NCI-H2029 (cell line): ENCODE results near the gene ZKSCAN5.
A peak's percentile ranks its signal among the peaks of the same experiment; 100 is the strongest.
"Not testable (repeated sequence)": the region's sequence is repeated elsewhere in the genome, so short reads cannot be mapped to it uniquely, and the experiment has no call there.

Experiments
- DNase-seq: peaks from one replicate; lab custom pipeline; 2025; lab: John Stamatoyannopoulos, UW

The ZKSCAN5 gene

DNA sequence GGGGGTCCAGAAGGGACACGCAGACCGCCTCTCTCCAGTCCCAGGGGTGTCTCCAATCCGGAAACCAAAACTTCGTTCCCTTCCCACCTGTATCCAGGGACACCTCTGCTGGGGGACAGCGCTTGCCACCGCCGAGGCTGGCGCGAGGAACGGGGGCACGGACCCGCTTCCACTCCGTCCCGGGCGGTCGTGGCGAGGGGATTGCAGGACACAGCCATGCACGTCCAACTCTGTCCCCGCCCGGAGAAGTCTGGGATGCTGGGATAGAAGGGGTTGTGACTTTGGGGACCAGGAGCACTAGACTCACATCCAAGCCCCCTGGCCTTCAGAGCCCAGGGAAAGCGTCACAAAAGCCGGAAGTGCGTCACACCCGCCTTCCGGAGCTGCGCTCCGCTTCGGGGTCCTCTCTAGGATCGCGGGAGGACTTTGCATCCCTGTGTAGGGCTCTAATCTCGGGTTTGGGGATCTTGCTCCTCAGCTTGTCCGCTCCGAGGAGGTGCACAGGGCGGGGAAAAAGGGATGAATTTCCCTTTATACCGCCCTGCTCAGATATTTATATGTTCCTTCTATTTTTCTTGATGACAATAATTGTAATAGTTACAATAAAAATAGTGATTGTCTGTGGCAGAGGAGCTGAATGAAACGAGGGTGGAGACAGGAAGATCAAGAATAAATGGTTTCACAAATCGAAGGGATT is 47.5 kb downstream of the ZKSCAN5 start, which contains the start of gene FAM200A:
FAM200A (minus strand) TSS at position 348 of the 697 bp plus-strand sequence. CDS start 3,707 bp downstream, outside the sequence.
- DNase-seq = peak; percentile 92

DNA sequence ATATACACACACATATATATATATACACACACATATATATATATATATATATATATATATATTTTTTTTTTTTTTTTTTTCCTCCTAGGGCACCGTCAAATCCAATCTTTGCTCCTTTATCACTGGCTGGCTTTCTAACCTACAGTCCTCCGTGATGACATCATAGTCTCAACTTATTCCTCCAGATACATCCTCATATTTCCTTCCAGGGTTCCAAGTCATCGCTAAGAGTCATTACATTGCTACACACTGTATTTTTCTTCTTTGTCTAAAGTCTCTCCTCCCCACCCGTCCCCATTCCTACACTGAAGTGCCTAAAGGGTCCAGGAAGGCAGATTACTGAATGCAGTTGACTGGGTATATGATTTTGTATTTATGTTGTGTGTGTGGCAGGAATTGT is 48.6 kb downstream of the ZKSCAN5 start:
- no peak for DNase-seq

DNA sequence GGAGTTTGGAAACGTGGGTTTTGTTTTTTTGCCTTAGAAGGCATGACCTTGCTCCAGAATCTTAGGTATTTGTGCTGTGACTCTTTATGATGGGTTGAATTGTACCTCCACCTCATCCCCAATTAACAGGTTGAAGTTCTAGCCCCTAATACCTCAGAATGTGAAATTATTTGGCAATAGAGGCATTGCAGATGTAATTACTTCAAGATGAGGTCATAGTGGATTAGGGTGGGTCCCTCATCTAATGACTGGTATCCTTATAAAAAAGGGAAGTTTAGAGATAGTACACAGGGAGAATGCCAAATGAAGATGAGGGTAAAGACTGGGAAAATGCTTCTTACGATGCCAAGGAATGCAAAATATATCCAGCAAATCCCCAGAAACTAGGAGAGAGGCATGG is 50.5 kb downstream of the ZKSCAN5 start:
- DNase-seq = no peak

DNA sequence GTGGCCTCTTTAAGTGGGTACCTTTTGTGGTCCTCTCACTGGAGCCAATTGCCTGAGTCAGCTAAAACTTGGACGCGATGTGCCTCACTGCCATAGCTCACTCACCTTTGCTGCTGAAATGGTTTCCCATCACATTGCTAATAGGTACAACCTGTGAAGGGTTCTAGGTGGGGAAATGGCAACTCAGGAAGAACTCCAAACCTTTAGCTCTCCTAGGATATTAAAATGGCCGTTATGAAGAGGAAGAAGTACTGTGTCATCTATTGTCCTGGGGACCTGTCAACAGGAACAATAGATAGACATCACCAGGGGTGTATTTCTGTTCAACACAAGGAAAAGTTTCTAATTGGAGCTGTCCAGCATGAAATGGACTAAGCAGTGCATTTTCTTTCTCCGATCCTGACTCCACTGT is 52.7 kb downstream of the ZKSCAN5 start:
- no peak for DNase-seq

DNA sequence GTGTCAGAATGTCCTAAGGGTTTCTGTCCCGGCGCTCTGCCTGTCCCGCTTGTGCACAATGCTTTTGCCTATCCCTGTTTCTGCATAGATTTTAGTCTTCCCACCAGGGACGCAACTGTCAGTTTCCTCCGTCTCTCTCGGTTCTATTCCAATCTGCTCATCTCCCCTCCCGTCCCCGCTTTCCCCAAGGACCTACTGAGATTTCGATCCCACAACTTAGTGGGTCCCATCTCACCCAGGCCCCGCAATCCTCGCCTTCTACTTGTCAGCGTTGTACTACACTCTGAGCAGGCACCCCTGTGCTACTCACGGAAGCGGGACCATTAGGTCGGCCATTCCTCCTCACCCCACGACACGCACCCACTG is 53.5 kb downstream of the ZKSCAN5 start:
- no peak for DNase-seq

DNA sequence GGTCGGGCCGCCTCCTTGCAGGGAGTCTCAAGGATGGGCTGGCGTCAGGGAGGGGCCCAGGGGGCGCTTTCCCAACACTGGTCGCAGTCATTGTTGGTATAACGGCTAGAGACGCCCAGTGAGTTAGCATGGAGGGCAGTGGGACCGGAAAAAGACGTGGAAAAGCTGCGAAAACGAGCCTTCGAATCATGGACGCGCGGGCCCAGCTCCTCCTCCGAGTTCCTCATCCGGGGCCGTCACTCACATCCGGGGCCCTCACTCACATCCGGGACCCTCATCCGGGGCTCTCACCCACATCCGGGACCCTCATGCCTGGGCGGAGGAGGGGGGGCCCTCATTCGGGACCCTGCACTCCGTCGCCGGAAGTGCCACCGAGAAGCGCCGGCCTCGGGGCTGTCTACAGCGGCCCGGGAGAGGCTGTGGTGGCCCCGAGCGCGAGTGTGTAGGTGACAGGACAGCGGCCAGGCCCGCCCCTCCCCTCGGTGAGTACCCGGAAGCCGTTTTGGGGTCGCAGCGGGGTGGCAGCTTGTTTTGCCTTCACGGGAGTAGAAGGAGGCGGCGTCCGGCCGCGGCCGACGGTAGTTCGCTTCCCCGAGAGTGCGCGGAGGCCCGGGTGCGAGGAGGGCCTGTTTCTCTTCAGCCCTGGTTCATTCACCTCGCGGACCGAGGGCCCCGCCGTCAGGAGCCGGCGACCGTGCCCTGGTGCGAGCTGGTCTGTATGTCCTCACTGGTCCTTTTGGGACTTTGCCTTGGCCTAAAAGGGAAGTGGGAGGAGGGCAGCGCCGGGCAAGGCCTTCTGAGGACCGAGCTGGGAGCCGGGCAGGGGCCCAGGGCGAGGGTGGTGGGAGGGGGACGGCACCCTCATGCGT is 54.1 kb downstream of the ZKSCAN5 start, which contains the start of gene ZNF655:
ZNF655 (plus strand) TSS at position 337 of the 869 bp plus-strand sequence. CDS start 1,918 bp downstream, outside the sequence.
- DNase-seq = peak; percentile 84

DNA sequence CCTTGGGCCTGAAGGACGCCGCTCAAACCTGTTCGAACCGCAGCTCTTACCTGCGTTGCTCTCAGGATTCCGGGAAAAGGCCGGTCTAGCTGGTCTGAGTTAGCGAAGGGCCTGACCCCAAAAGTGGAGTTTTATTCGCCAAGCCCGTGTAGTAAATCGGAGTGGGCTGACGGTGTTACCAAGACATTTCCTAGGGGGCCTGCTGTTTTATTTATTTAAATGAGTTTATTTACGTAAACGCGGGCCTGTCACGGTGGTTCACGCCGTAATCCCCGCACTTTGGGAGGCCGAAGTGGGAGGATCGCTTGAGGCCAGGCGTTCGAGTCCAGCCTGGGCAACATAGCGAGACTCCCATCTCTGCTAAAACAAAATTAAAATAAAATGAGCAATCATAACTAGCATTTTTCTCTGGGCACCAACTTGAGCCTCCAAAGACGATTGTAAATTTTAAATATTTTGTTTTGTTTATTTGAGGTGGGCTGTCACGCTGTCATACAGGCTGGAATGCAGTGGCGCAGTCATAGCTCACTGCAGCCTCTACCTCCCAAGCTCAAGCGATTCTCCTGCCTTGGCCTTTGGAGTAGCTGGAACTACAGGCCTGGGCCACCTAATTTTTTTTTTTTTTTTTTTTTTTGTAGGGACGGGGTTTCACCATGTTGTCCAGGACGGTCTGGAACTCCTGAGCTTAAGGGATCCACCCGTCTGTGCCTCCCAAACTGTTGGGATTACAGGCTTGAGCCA is 54.9 kb downstream of the ZKSCAN5 start:
- no peak for DNase-seq

DNA sequence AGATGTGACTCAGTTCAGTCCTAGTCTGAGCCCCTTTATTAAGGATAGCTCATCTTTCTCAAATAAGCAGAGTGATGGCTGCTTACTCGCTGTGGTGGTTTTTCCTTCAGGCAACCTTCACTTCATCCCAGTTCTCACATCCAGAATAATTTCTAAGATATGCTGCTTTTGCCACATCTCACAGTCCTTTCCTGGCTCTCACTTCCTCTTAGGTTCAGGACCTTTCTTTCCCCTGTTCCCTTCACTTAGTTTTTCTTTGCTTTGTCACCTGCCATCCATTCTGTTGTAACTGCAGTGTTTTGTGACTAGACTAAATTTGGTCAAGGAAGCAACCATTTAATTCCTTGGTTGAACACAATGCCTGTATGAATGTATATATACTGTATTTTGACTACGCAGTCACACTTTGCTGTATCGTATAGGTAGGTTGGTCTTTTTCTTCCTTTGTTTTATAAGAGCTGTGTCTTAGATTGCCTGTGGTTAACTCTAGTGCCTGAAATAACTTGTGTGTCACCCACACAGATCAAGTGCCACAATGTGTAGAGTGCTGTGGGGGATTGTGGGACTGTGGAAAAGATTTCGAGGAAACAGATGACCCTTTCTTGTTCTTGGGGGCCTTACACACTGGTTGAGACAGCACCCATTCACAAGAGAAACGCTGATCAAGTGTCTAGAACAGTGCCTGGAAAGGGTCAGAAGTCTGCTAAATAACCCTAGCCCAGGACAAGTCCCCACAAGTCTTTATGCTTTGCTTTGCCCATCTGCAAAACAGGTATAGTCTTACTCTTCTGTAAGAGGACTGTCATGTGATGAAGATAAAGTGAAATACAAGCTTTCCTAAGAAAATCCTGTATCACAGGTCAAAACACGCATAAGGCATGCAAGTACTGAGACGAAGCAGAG is 56.6 kb downstream of the ZKSCAN5 start:
- DNase-seq = no peak

DNA sequence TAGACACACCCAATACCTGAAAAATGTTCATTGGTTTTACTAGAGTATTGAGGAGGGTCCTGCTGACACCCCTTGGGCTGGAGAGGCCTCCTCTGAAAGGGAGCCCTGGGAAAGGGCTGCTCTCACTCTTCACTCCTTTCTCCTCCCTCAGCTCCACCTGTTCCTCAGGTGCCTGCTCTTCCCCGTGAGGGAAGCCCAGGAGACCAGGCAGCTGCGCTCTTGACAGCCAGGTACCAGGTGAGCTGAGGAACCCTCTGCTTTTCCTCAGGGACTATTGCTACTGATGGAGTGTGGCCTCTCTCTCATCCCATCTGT is 57.2 kb downstream of the ZKSCAN5 start:
- DNase-seq = no peak

DNA sequence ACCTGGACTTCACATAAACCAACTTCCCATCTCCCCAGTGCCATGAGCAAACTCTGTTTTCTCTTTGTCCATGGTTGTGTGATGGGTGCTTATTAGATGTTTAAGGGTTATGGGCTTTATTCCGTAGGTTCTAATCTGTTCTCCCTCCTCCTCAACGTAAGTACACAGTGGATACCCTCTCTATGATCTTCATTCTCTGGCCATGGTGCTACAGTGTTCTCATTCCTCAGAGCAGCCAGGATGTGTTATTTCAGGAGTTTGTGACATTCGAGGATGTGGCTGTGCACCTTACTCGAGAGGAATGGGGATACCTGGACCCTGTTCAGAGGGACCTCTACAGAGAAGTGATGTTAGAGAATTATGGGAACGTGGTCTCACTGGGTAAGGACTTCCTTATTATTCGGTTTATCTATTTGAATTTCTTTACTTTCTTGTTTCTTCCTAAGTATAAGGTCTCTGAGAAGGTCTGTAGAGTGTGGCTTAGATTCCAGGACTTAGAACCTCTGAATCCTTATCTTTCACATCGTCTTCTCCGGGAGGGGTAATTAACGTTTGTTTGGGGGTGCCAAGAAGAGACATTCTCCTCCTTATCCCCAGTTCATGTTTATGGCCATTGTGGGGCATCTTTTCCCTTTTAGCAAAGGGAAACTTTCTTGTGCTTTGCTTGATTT is 57.8 kb downstream of the ZKSCAN5 start:
- no peak for DNase-seq

DNA sequence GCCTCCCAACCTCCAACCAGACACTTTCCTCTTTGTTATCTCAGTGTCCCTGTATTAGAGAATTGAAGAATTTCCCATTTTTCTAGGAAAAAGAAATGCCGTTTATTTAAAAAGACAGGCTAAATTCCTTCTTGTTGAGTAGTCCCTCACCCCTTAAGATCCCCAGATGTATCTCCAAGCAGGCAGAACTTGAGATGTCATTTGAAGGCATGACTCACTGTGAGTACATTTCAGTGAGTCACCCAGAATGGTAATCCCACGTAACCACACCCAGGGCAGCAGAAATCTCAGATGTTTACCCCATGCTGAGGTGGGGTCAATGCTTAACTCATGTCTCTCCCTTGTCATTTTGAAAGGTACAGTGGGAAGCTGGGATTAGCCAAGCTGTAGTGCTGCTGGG is 58.4 kb downstream of the ZKSCAN5 start:
- no peak for DNase-seq

DNA sequence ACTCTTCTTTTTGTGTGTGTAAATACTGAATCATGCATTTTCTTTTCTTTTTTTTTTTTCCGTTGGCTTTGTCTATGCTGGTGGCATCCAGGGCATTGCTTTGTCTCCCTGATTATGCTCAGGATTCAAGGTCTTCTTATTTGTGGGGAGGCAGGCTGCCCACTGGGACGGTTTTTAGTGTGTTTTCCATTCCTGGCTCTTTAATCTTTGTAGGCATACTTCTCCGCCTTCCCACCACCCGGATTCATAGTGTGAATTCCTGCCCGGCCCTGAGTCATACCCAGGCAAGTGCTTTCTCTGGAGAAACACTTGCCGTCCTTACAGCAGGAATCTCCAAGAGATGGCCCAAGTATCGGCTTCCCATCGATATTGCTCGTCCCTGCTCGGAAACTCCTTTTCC is 59.2 kb downstream of the ZKSCAN5 start:
- no peak for DNase-seq

DNA sequence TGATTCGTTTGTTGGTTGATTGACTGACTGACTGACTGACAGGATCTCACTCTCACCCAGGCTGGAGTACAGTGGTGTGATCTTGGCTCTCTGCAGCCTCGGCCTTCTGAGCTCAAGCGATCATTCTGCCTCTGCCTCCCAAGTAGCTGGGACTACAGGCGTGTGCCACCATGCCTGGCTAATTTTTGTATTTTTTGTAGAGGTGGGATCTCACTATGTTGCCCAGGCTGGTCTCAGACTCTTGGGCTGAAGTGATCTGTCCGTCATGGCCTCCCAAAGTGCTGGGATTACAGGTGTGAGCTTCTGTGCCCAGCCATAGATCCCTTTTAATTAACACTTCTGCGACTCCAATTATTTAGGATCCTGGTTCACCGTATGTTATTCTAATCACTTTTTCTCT is 64.3 kb downstream of the ZKSCAN5 start:
- DNase-seq = not testable (repeated sequence)

DNA sequence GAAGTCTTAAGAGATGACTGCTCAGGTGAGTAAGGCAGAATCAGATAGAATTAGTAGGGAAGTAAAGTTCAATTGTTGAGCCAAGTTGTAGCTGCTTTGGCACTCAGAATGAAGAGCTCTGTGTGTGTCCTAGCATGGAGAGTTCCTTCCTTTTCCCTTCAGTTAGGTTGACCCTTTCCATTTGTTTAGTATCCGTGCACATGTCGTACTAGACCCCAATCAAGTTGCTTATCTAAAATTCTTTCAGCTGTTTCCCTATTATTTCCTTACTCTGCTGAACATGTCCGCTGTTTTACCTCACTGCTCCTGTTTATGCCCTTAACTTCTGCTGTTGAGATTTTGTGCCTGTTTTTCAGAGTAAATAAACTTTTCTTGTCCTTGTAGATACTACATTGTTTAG is 67.3 kb downstream of the ZKSCAN5 start:
- no peak for DNase-seq

DNA sequence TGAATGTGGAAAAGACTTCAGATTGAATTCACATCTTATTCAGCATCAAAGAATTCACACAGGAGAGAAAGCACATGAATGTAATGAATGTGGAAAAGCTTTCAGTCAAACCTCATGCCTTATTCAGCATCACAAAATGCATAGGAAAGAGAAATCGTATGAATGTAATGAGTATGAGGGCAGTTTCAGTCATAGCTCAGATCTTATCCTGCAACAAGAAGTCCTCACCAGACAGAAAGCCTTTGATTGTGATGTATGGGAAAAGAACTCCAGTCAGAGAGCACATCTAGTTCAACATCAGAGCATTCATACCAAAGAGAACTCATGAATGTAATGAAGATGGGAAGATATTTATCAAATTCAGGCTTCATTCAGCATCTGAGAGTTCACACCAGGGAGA is 68.8 kb downstream of the ZKSCAN5 start:
- DNase-seq = no peak

DNA sequence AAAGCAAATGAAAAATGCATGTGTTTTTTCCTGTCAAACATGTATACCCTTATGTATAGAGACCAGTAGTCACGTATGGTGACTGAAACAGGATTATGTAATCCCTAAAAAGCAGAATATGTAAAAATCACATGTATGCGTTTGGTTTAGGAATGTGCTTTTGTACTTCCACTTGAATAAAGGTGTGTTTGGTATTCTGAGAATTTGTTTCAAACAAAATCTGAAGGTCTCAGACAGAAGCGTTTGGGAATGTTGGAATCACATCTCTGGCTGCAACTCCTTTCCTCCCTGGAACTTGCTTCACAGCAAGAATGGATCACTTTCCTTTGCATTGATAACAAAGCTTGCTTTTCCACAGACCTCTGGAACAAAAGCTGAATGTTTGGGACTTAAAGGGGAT is 71.8 kb downstream of the ZKSCAN5 start:
- no peak for DNase-seq

DNA sequence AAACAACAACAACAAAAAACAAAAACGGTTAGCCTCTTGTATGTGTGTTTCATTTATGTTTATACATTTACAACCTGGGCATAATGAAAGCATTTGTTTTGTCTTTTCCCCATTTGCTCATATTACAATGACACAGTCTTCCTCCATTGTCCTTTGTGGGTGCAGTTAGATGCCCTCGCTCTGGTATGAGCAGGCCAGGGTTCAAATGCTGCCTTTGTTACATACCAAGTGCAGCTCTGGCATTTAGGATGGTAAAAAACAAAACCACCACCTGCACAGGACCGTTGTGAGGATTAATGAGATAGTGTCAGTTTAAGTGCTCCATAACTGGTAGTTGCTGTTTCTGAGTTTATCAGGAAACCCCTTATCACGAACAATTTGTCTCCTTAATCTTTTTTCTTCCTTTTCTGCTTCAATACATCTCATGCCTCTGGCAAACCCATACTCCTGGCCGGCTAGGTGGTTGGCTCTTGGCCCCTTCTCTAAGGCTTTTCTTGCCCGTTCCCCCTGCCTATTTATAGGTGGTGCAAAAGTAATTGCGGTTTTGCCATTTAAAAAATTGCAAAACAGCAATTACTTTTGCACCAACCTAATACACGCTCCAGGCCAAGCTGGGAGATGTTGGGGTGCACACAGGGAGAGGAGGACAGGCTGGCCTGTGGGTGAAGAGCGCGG is 75.0 kb downstream of the ZKSCAN5 start:
- DNase-seq = no peak

DNA sequence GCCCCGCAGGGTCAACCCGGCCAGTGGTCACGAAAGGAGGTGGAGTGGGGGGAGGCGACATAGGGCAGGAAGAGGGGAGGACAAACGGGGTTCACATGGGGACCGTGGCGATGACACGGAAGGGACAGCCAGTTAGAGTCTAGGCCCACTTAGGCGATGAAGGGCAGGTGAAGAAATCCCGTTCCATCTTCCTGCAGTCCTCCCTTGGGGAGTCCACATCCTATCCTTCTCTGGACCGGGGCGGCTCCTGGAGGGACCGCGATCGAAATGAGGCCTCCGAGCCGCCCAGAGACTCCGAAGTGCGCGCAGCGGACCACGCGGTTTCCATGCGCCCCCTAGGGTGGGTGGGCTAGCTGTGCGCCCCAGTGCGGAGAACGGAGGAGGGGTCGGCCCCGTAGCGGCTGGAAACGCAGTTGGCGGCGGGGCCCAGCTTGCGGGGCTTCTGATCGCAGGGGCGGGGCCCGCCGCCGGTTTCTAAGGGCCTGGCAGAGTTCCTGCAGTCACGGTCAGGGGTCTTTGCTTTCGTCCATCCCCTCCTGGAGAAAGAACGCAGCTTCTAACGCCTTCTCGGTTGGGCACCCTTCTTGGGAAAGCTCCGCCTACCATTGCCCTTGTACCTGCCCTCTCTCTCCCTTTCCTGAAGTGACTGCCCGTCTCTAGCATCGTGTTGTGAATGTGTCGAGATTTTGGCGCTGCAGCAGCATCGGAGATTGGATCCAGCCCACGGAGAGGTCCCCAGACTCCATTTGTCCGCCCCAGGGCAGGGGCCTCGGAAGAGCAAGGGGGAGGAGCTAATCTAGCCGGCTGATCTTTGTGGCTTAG is 75.7 kb downstream of the ZKSCAN5 start:
- no peak for DNase-seq

DNA sequence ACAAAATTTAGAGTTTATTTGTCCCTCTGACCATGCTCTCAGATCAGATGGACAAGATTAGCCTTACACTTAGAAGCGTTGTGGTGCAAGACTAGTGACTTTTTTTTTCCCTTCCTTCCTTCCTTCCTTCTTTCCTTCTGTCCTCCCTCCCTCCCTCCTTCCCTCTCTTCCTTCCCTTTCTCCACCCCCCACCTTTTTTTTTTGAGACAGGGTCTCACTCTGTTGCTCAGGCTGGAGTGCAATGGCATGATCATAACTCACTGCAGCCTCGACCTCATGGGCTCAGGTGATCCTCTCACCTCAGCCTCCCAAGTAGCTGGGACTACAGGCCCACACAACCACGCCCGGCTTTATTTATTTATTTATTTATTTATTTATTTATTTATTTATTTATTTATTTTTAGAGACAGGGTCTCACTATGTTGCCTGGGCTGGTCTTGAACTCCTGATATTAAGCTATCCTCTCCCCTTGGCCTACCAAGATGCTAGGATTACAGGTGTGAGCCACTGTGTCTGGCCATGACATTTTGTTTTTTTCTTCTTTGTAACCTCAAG is 76.4 kb downstream of the ZKSCAN5 start:
- DNase-seq = not testable (repeated sequence)
